A204.1 (cell line): ENCODE measurements around the gene ANKRD13A.
"Not testable (repeated sequence)": the region's sequence is repeated elsewhere in the genome, so short reads cannot be mapped to it uniquely, and the experiment has no call there.

ENCODE experiments used
- FAIRE-seq: peaks from 2 replicates; lab custom pipeline; 2012; peaks lifted over from hg19 to GRCh38; lab: Jason Lieb, UNC

Gene ANKRD13A

GRCh38 chr12:110079477-110080400, 80.5 kb downstream of the ANKRD13A start:
- FAIRE-seq: no peak

- FAIRE-seq: no peak
These were observed 81.2 kb downstream of the ANKRD13A start for GRCh38 chr12:110080410-110080809.

DNA sequence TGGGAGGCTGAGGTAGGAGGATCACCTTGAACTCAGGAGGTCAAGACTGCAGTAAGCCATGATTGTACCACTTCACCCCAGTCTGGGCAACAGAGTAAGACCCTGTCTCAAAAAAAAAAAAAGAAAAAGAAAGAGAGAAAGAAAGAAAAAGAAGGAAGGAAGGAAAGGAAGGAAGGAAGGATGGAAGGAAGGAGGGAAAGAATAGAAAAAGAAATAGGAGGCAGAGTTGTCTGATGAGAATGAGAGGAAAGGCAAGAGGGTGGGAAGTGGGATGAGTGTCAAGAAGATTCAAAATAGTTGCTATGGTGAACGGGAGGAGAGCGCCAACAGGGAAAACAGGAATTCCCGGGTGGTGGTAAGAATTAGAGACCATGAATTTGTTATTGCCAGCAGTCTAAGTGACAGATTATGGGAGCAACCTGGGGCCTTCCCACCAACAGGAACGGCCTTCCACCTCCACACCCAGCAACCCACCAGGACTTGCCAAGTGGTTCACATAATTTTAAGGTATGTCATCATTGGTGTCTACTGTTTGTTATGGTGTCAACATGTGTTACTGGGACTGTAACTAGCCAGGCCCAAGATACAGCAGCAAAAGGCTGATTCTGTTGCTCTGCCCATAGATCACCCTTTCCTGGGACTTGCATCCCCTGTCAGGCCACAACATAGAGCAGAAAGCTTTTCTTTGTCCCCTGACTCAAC, 85.2 kb downstream of the ANKRD13A start:
- FAIRE-seq: no peak

DNA sequence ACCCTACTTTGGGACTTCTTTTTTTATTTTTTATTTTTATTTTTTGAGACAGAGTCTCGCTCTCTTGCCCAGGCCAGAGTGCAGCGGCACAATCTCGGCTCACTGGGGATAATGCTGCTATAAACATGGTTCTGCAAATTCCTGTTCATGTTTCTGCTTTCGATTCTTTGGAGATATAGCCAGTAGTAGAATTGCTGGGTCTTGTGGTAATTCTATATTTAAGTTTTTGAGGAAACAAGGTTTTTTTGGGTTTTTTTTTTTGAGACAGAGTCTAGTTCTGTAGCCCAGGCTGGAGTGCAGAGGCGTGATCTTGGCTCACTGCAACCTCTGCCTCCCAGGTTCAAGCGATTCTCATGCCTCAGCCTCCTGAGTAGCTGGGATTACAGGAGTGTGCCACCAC, 89.0 kb downstream of the ANKRD13A start:
- not testable (repeated sequence) for FAIRE-seq

- no peak for FAIRE-seq
These were observed 89.7 kb downstream of the ANKRD13A start for GRCh38 chr12:110088936-110089335.
